Ovary (tissue), 3 donors: ENCODE measurements around the gene INTS7.

Source experiments
- POLR2A ChIP-seq: fragments of 450-650 bp; IDR thresholded peaks from one replicate; pipeline ENCODE4 v1.6.1; 2017; ENCODE audit warnings: antibody characterized with exemption, mild to moderate bottlenecking, moderate library complexity
- TF ChIP-seq, protein P1 (sequence below), 3 donors: fragments of 450-650 bp in 2 of 3; fragments of 200-600 bp in 1 of 3; IDR thresholded peaks; one replicate each; pipeline versions ENCODE4 v1.5.1 to v1.8.0; 2016 to 2022; ENCODE audit warnings: antibody characterized with exemption in 3 of 3, mild to moderate bottlenecking in 1 of 3
- donor health status: DM: no; HTN: no; CAD: no.

DNA sequence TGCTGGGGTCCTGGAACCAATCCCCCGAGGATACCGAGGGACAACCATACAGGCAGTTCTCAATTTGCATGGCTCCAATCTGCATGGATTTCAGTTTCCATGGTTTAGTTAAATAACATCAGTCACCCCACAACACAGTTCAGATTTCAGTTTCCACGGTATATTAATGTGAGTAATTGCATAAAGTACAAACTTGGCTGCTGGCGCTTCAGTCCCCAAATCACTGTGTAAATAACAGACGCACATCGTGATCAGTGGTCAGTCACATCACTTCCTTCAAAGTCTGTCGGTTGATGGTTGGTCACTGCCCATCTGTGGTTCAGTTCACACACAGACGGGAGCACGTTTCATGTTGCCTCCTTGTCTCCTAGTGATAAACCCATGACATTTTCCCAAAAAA, 138.4 kb downstream of the INTS7 start:
- TF ChIP-seq, protein P1, sequence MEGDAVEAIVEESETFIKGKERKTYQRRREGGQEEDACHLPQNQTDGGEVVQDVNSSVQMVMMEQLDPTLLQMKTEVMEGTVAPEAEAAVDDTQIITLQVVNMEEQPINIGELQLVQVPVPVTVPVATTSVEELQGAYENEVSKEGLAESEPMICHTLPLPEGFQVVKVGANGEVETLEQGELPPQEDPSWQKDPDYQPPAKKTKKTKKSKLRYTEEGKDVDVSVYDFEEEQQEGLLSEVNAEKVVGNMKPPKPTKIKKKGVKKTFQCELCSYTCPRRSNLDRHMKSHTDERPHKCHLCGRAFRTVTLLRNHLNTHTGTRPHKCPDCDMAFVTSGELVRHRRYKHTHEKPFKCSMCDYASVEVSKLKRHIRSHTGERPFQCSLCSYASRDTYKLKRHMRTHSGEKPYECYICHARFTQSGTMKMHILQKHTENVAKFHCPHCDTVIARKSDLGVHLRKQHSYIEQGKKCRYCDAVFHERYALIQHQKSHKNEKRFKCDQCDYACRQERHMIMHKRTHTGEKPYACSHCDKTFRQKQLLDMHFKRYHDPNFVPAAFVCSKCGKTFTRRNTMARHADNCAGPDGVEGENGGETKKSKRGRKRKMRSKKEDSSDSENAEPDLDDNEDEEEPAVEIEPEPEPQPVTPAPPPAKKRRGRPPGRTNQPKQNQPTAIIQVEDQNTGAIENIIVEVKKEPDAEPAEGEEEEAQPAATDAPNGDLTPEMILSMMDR (IDR thresholded peaks at IDR 0.05), result no peak
- TF ChIP-seq POLR2A, result no peak
